NOMO-1 (cell line): ENCODE data around the gene ADAMTS7.
"Not testable (repeated sequence)": the region's sequence is repeated elsewhere in the genome, so short reads cannot be mapped to it uniquely, and the experiment has no call there.

Source experiments
- DNase-seq, 2 experiments: peaks; one replicate each; lab custom pipeline; 2025; ENCODE audit not compliant: unreplicated experiment in 2 of 2; lab: John Stamatoyannopoulos, UW

Gene ADAMTS7

GRCh38 chr15:78766041-78766440 is 45.2 kb downstream of the ADAMTS7 start:
- DNase-seq = no peak

- DNase-seq = not testable (repeated sequence)
These were observed 46.0 kb downstream of the ADAMTS7 start for GRCh38 chr15:78765154-78765860.

GRCh38 chr15:78764340-78765153 is 46.7 kb downstream of the ADAMTS7 start:
- DNase-seq = not testable (repeated sequence)

GRCh38 chr15:78763796-78764241 is 47.4 kb downstream of the ADAMTS7 start:
- DNase-seq = no peak

- DNase-seq = no peak
These were observed 48.1 kb downstream of the ADAMTS7 start for GRCh38 chr15:78762985-78763795.

- DNase-seq = not testable (repeated sequence)
These were observed 48.8 kb downstream of the ADAMTS7 start for GRCh38 chr15:78762386-78762961.

- DNase-seq = no peak
These were observed 49.3 kb downstream of the ADAMTS7 start for GRCh38 chr15:78761891-78762385.

- DNase-seq = peak in 1 of 2 experiments; percentile 14
These were observed 49.8 kb downstream of the ADAMTS7 start for GRCh38 chr15:78761475-78761874.

GRCh38 chr15:78761020-78761419 is 50.2 kb downstream of the ADAMTS7 start:
- DNase-seq = no peak

GRCh38 chr15:78760091-78760882 is 51.0 kb downstream of the ADAMTS7 start:
- not testable (repeated sequence) for DNase-seq

- not testable (repeated sequence) for DNase-seq
These were observed 51.8 kb downstream of the ADAMTS7 start for GRCh38 chr15:78759361-78759998.

GRCh38 chr15:78758486-78759200 is 52.6 kb downstream of the ADAMTS7 start:
- not testable (repeated sequence) for DNase-seq

GRCh38 chr15:78758084-78758483 is 53.2 kb downstream of the ADAMTS7 start:
- DNase-seq = not testable (repeated sequence)

GRCh38 chr15:78757636-78757905 is 53.7 kb downstream of the ADAMTS7 start:
- no peak for DNase-seq

- not testable (repeated sequence) for DNase-seq
These were observed 54.3 kb downstream of the ADAMTS7 start for GRCh38 chr15:78756781-78757635.

GRCh38 chr15:78755900-78756591 is 55.2 kb downstream of the ADAMTS7 start:
- not testable (repeated sequence) for DNase-seq

- not testable (repeated sequence) for DNase-seq
These were observed 56.5 kb downstream of the ADAMTS7 start for GRCh38 chr15:78754637-78755280.
